DND-41 (cell line): ENCODE data around the gene FGFR2.

Experiments
- CTCF ChIP-seq: IDR thresholded peaks from 2 replicates; pipeline ENCODE4 v1.5.1; 2012; ENCODE audit warnings: borderline replicate concordance, low read length, moderate library complexity, mild to moderate bottlenecking; ENCODE audit not compliant: poor library complexity, severe bottlenecking; ENCODE audit errors: extremely low read depth
- EZH2 ChIP-seq: IDR thresholded peaks from 3 replicates; pipeline ENCODE4 v1.6.1; 2012; ENCODE audit warnings: borderline replicate concordance, low read depth, mild to moderate bottlenecking, moderate library complexity, low read length, inconsistent platforms; ENCODE audit not compliant: severe bottlenecking

DNA sequence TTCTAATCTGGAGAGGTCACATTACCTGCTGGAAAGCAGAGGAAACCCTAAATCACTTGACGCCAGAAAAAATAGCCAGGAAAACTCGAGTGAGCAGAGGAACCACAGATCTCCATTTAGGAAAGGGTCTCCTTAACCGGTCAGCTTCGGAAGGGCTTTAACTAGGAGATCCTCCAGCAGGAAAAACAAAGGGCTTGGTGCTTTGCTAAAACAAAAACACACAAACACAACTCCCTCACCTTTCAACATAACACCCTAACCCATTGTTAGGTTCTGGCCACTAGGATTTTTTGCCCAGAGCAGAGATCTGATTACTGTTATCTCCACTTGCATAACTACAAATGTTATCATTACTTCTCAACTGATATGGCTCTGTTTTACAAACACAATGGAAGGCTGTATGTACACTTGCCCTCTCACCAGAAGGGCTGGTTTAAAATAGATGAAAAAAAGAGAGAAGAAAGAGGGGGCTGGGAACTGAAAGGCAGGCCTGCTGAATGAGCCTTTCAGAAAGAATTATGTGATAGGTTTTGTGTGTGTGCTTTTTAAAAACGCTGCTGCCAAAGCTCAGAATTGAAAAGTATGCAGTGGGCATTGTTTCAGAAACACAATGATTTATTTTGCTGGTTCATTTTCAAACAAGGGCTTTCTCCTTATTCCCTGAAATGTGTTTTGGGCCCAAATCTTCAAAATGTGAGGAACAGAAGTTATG lies 161.5 kb downstream of the FGFR2 start:
- TF ChIP-seq CTCF (no peak), EZH2 (no peak)
